ENCODE data around the gene HLCS. TPM values are rescaled to one million over a fixed set of nuclear protein-coding genes. Genes with fewer than 3 reads are reported as not detected.

Gene HLCS
- total RNA-seq, 6 experiments from 2014 or later = 20.3 to 24.5 (median 22.2) TPM

- no peak for DNase-seq
- no peak overlapping the region for H3K4me3 Mint-ChIP-seq
- H3K9me3 Mint-ChIP-seq = peaks cover 16% of the 10 kb centered on the region
- H3K36me3 Mint-ChIP-seq (ENCODE audit: low read depth) = peaks cover 20% of the 10 kb centered on the region
- peaks cover 15% of the 10 kb centered on the region for H3K4me1 Mint-ChIP-seq (ENCODE audit: low read depth)
- TF ChIP-seq CTCF (IDR thresholded peaks at IDR 0.05) = no peak
- no peak overlapping the region for H3K27ac Mint-ChIP-seq
- H3K27me3 Mint-ChIP-seq (ENCODE audit: insufficient read depth) = no peaks in the 10 kb centered on the region
These were observed 91.8 kb downstream of the HLCS start for GRCh38 chr21:36874665-36875064.

GRCh38 chr21:36873513-36873912 lies 93.0 kb downstream of the HLCS start:
- no peak overlapping the region for H3K4me3 Mint-ChIP-seq
- H3K27me3 Mint-ChIP-seq (ENCODE audit: insufficient read depth) = no peaks in the 10 kb centered on the region
- peaks cover 13% of the 10 kb centered on the region for H3K9me3 Mint-ChIP-seq
- H3K36me3 Mint-ChIP-seq (ENCODE audit: low read depth) = peaks cover 17% of the 10 kb centered on the region
- no peak for DNase-seq
- TF ChIP-seq CTCF (IDR thresholded peaks at IDR 0.05) = no peak
- H3K4me1 Mint-ChIP-seq (ENCODE audit: low read depth) = peaks cover 15% of the 10 kb centered on the region
- no peak overlapping the region; the same call in 1 of the 2 replicates for H3K27ac Mint-ChIP-seq

GRCh38 chr21:36867291-36867905 lies 99.1 kb downstream of the HLCS start:
- Mint-ChIP-seq H3K27me3 (ENCODE audit: insufficient read depth) (no peaks in the 10 kb centered on the region; the same call in 1 of the 2 replicates), H3K27ac (no peak overlapping the region), H3K9me3 (no peaks in the 10 kb centered on the region), H3K4me1 (ENCODE audit: low read depth) (no peaks in the 10 kb centered on the region), H3K4me3 (no peak overlapping the region), H3K36me3 (ENCODE audit: low read depth) (peaks cover 8% of the 10 kb centered on the region; the same call in 1 of the 2 replicates)
- DNase-seq = no peak
- no peak for TF ChIP-seq CTCF (IDR thresholded peaks at IDR 0.05)

GRCh38 chr21:36866419-36866818 lies 100.0 kb downstream of the HLCS start:
- no peak for TF ChIP-seq CTCF (IDR thresholded peaks at IDR 0.05)
- peaks cover 16% of the 10 kb centered on the region for H3K36me3 Mint-ChIP-seq (ENCODE audit: low read depth)
- H3K9me3 Mint-ChIP-seq = no peaks in the 10 kb centered on the region
- no peaks in the 10 kb centered on the region; the same call in 1 of the 2 replicates for H3K27me3 Mint-ChIP-seq (ENCODE audit: insufficient read depth)
- H3K4me1 Mint-ChIP-seq (ENCODE audit: low read depth) = peaks cover 8% of the 10 kb centered on the region
- H3K4me3 Mint-ChIP-seq = no peak overlapping the region
- DNase-seq = no peak
- no peak overlapping the region for H3K27ac Mint-ChIP-seq

- Mint-ChIP-seq H3K4me1 (ENCODE audit: low read depth) (peaks cover 23% of the 10 kb centered on the region), H3K9me3 (no peaks in the 10 kb centered on the region), H3K36me3 (ENCODE audit: low read depth) (peaks cover 16% of the 10 kb centered on the region), H3K4me3 (no peak overlapping the region), H3K27ac (no peak overlapping the region), H3K27me3 (ENCODE audit: insufficient read depth) (no peaks in the 10 kb centered on the region; the same call in 1 of the 2 replicates)
- no peak for TF ChIP-seq CTCF (IDR thresholded peaks at IDR 0.05)
- DNase-seq = no peak
These were observed 101.5 kb downstream of the HLCS start for GRCh38 chr21:36864974-36865373.

Measured in HFFc6 (cell line).